SK-N-SH (cell line): ENCODE data around the gene ACKR3. TPM values are rescaled to one million over a fixed set of nuclear protein-coding genes. Genes with fewer than 3 reads are reported as not detected.

ENCODE experiments used
- CTCF ChIA-PET: fragments of 300-600, 350-600 bp; formaldehyde crosslinking; extraction: SDS; loops from one replicate; lab custom pipeline; 2021; lab: Yijun Ruan, JAX
- POLR2A ChIA-PET: fragments of 350-600 bp; sonication (Branson Sonifier 250); formaldehyde crosslinking; extraction: SDS; loops from one replicate; lab custom pipeline; 2020; ENCODE audit warnings: antibody characterized with exemption, inconsistent platforms; lab: Yijun Ruan, JAX
- DNase-seq: peaks from one replicate; pipeline ENCODE4 v3.0.0; 2012
- H2AFZ ChIP-seq: fragments of 200-600 bp; sonication (generic); 2 replicates; pipeline ENCODE4 v1.8.1; 2016; ENCODE audit warnings: antibody characterized with exemption, mild to moderate bottlenecking, low read depth
- H3F3A ChIP-seq: fragments of 200-600 bp; sonication (generic); replicated peaks from 2 replicates; pipeline ENCODE3; 2016; ENCODE audit warnings: antibody characterized with exemption, mild to moderate bottlenecking; ENCODE audit not compliant: insufficient read depth
- H3K27ac ChIP-seq, 2 experiments: fragments of 200-500 bp in 1 of 2; fragments of 200-600 bp in 1 of 2; sonication (Bioruptor generic) in 1 of 2; sonication (generic), shearing (Covaris generic) in 1 of 2; 2 replicates each; pipeline versions ENCODE4 v1.5.1 to v1.6.1; 2014 to 2016; ENCODE audit warnings: low read depth in 2 of 2, inconsistent platforms in 1 of 2, low read length in 1 of 2, mild to moderate bottlenecking in 1 of 2, mixed read lengths in 1 of 2
- H3K27me3 ChIP-seq: fragments of 200-600 bp; sonication (generic), shearing (Covaris generic); 2 replicates; pipeline ENCODE4 v1.6.1; 2016; ENCODE audit warnings: mixed run types; ENCODE audit not compliant: insufficient read depth
- H3K36me3 ChIP-seq, 2 experiments: fragments of 200-500 bp in 1 of 2; fragments of 200-600 bp in 1 of 2; sonication (Bioruptor generic) in 1 of 2; sonication (generic) in 1 of 2; replicated peaks in 1 of 2; 2 replicates each; pipeline versions ENCODE3 to v1.5.1; 2014 to 2016; ENCODE audit warnings: low read length in 1 of 2, mild to moderate bottlenecking in 1 of 2; ENCODE audit not compliant: insufficient read depth in 2 of 2, control insufficient read depth in 1 of 2
- H3K4me1 ChIP-seq, 2 experiments: fragments of 200-500 bp in 1 of 2; fragments of 200-600 bp in 1 of 2; sonication (Bioruptor generic) in 1 of 2; sonication (generic), shearing (Covaris generic) in 1 of 2; 2 replicates each; pipeline versions ENCODE4 v1.5.1 to v1.6.1; 2014 to 2016; ENCODE audit warnings: low read depth in 1 of 2, low read length in 1 of 2, mixed run types in 1 of 2; ENCODE audit not compliant: insufficient read depth in 2 of 2, control insufficient read depth in 1 of 2
- H3K4me2 ChIP-seq: fragments of 200-600 bp; sonication (generic), shearing (Covaris generic); 2 replicates; pipeline ENCODE4 v1.6.1; 2017; ENCODE audit warnings: mixed run types
- H3K4me3 ChIP-seq, 2 experiments: fragments of 200-500 bp in 1 of 2; fragments of 200-600 bp in 1 of 2; sonication (Bioruptor generic) in 1 of 2; sonication (generic), shearing (Covaris generic) in 1 of 2; 2 replicates each; pipeline versions ENCODE4 v1.5.1 to v1.8.1; 2014 to 2016; ENCODE audit warnings: low read depth in 2 of 2, inconsistent platforms in 1 of 2, low read length in 1 of 2, mild to moderate bottlenecking in 1 of 2, mixed read lengths in 1 of 2, moderate library complexity in 1 of 2
- H3K79me2 ChIP-seq: fragments of 200-600 bp; sonication (generic); 2 replicates; pipeline ENCODE4 v1.8.1; 2017; ENCODE audit warnings: mild to moderate bottlenecking; ENCODE audit not compliant: insufficient read depth
- H3K9ac ChIP-seq: fragments of 200-600 bp; sonication (generic); 2 replicates; pipeline ENCODE4 v1.6.1; 2017; ENCODE audit warnings: mixed run types
- H3K9me2 ChIP-seq: fragments of 200-600 bp; sonication (generic); 2 replicates; pipeline ENCODE4 v1.6.1; 2017; ENCODE audit warnings: mixed run types
- H3K9me3 ChIP-seq: fragments of 200-600 bp; sonication (generic); 2 replicates; pipeline ENCODE4 v1.6.1; 2017; ENCODE audit warnings: mixed run types, mild to moderate bottlenecking, moderate library complexity
- H4K20me1 ChIP-seq: fragments of 200-600 bp; sonication (generic); 2 replicates; pipeline ENCODE4 v1.6.1; 2017; ENCODE audit warnings: mild to moderate bottlenecking, mixed run types; ENCODE audit not compliant: insufficient read depth
- ELF1 ChIP-seq: IDR thresholded peaks from 2 replicates; pipeline ENCODE4 v1.4.0; 2012
- EP300 ChIP-seq, 2 experiments: IDR thresholded peaks; 2 replicates each; pipeline versions ENCODE4 v1.4.0 to v1.6.1; 2012; ENCODE audit warnings: borderline replicate concordance in 1 of 2, low read depth in 1 of 2, low read length in 1 of 2
- EZH2phosphoT487 ChIP-seq: fragments of 200-600 bp; sonication (generic); IDR thresholded peaks from 2 replicates; pipeline ENCODE4 v1.6.1; 2017; ENCODE audit warnings: low read depth, mixed run types, mild to moderate bottlenecking, antibody characterized with exemption, moderate library complexity, borderline replicate concordance
- FOXJ3 ChIP-seq: sonication (generic); formaldehyde crosslinking; IDR thresholded peaks from 2 replicates; pipeline ENCODE4 v1.5.1; 2020; ENCODE audit warnings: mild to moderate bottlenecking, missing genetic modification reagents
- MXI1 ChIP-seq: IDR thresholded peaks from 2 replicates; pipeline ENCODE4 v1.6.1; 2012; ENCODE audit warnings: mild to moderate bottlenecking, low read depth, low read length, improper control_type of control experiment
- NFIC ChIP-seq: IDR thresholded peaks from 2 replicates; pipeline ENCODE4 v1.4.0; 2012; ENCODE audit warnings: borderline replicate concordance
- NRF1 ChIP-seq: IDR thresholded peaks from 2 replicates; pipeline ENCODE4 v1.6.1; 2012; ENCODE audit warnings: low read depth, mild to moderate bottlenecking, low read length
- RAD21 ChIP-seq: IDR thresholded peaks from 2 replicates; pipeline ENCODE4 v1.6.1; 2012; ENCODE audit warnings: mild to moderate bottlenecking, low read length
- RCOR1 ChIP-seq: fragments of 150-350 bp; IDR thresholded peaks from 2 replicates; pipeline ENCODE4 v1.6.1; 2017; ENCODE audit warnings: antibody characterized with exemption, low read length
- RXRA ChIP-seq: IDR thresholded peaks from 2 replicates; pipeline ENCODE4 v1.4.0; 2012; ENCODE audit warnings: low read depth, mild to moderate bottlenecking, borderline replicate concordance
- TEAD4 ChIP-seq: IDR thresholded peaks from 2 replicates; pipeline ENCODE4 v1.4.0; 2012; ENCODE audit warnings: mild to moderate bottlenecking, borderline replicate concordance; ENCODE audit not compliant: insufficient read depth
- WGBS: methylation state at CpG from one replicate; pipeline ENCODE4 v1.1.6; 2017; ENCODE audit warnings: low lambda C conversion rate; 5-methylcytosine and 5-hydroxymethylcytosine counted together
- polyA plus RNA-seq, 3 experiments: library from polyadenylated mRNA; depleted of rRNA; stranded (reverse); fragments of >200 nt; gene quantifications; 2 replicates each; pipeline ENCODE4 v1.2.3, GENCODE V29; 2012
- TF ChIP-seq, protein P1 (sequence below): IDR thresholded peaks from 2 replicates; pipeline ENCODE4 v1.6.1; 2012; ENCODE audit warnings: mild to moderate bottlenecking, low read depth, low read length, moderate library complexity
- TF ChIP-seq, protein P2 (sequence below): IDR thresholded peaks from 2 replicates; pipeline ENCODE4 v1.4.0; 2012; ENCODE audit warnings: low read depth
- TF ChIP-seq, protein P3 (sequence below): IDR thresholded peaks from 2 replicates; pipeline ENCODE4 v1.4.0; 2012; ENCODE audit warnings: low read depth, borderline replicate concordance
- TF ChIP-seq, protein P4 (sequence below): IDR thresholded peaks from 2 replicates; pipeline ENCODE4 v1.4.0; 2012; ENCODE audit warnings: low read depth, borderline replicate concordance
- TF ChIP-seq, protein P5 (sequence below): fragments of 150-350 bp; IDR thresholded peaks from 2 replicates; pipeline ENCODE4 v1.6.1; 2016; ENCODE audit warnings: mild to moderate bottlenecking, low read depth, low read length

Gene ACKR3
- polyA plus RNA-seq, 1 of the 3 experiments (the other 2 are of a cell fraction): not detected

DNA sequence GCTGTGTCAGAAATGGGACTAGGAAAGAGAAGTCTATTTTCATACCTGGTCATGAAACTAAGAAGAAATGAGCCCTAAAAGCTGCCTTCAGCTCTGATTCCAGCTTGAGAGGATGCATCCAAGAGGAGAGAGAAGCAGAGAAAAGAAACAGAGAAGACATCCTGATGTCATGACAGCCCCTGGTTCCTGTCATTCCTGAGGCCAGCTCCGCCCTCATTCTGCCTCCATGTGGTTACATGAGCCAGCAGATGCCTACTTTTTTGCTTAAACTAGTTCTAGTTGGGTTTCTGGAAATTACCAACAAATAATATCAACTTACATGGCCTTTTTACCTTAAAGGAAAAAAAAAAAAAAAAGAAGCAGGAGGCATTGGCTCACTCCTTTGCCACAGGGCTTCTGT is 14.1 kb upstream of the ACKR3 start:
- Histone ChIP-seq H3F3A (no peaks in the 10 kb centered on the region), H3K9me2 (no peaks in the 10 kb centered on the region), H3K27ac (no peak overlapping the region), H3K79me2 (no peaks in the 10 kb centered on the region), H3K4me2 (no peak overlapping the region), H3K9me3 (no peaks in the 10 kb centered on the region), H4K20me1 (no peaks in the 10 kb centered on the region), H3K36me3 (no peaks in the 10 kb centered on the region), H2AFZ (no peak overlapping the region), H3K4me3 (no peak overlapping the region), H3K4me1 (no peaks in the 10 kb centered on the region)
- WGBS: 0% methylated on average over 1 of the region's 1 CpG
- POLR2A ChIA-PET: interaction anchor here (0.7 kb wide), 1 partner anchor 168 kb away, joined by 3 read pairs; no protein-coding TSS in a partner anchor
- CTCF ChIA-PET: interaction anchor here (1.4 kb wide), 1 partner anchor 10 kb away, joined by 4 read pairs; no protein-coding TSS in a partner anchor
- DNase-seq: no peak
- no peak for TF ChIP-seq RAD21
- TF ChIP-seq, protein P1, sequence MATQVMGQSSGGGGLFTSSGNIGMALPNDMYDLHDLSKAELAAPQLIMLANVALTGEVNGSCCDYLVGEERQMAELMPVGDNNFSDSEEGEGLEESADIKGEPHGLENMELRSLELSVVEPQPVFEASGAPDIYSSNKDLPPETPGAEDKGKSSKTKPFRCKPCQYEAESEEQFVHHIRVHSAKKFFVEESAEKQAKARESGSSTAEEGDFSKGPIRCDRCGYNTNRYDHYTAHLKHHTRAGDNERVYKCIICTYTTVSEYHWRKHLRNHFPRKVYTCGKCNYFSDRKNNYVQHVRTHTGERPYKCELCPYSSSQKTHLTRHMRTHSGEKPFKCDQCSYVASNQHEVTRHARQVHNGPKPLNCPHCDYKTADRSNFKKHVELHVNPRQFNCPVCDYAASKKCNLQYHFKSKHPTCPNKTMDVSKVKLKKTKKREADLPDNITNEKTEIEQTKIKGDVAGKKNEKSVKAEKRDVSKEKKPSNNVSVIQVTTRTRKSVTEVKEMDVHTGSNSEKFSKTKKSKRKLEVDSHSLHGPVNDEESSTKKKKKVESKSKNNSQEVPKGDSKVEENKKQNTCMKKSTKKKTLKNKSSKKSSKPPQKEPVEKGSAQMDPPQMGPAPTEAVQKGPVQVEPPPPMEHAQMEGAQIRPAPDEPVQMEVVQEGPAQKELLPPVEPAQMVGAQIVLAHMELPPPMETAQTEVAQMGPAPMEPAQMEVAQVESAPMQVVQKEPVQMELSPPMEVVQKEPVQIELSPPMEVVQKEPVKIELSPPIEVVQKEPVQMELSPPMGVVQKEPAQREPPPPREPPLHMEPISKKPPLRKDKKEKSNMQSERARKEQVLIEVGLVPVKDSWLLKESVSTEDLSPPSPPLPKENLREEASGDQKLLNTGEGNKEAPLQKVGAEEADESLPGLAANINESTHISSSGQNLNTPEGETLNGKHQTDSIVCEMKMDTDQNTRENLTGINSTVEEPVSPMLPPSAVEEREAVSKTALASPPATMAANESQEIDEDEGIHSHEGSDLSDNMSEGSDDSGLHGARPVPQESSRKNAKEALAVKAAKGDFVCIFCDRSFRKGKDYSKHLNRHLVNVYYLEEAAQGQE: no peak
- TF ChIP-seq EZH2phosphoT487: no peak
- TF ChIP-seq, protein P2, sequence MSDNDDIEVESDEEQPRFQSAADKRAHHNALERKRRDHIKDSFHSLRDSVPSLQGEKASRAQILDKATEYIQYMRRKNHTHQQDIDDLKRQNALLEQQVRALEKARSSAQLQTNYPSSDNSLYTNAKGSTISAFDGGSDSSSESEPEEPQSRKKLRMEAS: no peak
- TF ChIP-seq TEAD4: no peak
- TF ChIP-seq ELF1: no peak
- TF ChIP-seq FOXJ3: no peak
- TF ChIP-seq, protein P3, sequence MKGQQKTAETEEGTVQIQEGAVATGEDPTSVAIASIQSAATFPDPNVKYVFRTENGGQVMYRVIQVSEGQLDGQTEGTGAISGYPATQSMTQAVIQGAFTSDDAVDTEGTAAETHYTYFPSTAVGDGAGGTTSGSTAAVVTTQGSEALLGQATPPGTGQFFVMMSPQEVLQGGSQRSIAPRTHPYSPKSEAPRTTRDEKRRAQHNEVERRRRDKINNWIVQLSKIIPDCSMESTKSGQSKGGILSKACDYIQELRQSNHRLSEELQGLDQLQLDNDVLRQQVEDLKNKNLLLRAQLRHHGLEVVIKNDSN: no peak
- TF ChIP-seq, protein P4, sequence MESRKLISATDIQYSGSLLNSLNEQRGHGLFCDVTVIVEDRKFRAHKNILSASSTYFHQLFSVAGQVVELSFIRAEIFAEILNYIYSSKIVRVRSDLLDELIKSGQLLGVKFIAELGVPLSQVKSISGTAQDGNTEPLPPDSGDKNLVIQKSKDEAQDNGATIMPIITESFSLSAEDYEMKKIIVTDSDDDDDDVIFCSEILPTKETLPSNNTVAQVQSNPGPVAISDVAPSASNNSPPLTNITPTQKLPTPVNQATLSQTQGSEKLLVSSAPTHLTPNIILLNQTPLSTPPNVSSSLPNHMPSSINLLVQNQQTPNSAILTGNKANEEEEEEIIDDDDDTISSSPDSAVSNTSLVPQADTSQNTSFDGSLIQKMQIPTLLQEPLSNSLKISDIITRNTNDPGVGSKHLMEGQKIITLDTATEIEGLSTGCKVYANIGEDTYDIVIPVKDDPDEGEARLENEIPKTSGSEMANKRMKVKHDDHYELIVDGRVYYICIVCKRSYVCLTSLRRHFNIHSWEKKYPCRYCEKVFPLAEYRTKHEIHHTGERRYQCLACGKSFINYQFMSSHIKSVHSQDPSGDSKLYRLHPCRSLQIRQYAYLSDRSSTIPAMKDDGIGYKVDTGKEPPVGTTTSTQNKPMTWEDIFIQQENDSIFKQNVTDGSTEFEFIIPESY: no peak
- no peak for TF ChIP-seq NFIC
- TF ChIP-seq MXI1: no peak
- TF ChIP-seq NRF1: no peak
- no peak for TF ChIP-seq RXRA
- no peak for TF ChIP-seq RCOR1
- no peak for TF ChIP-seq EP300 (IDR thresholded peaks at IDR 0.05; ENCODE audit: borderline replicate concordance in 1 of 2, low read depth in 1 of 2, low read length in 1 of 2)
- TF ChIP-seq, protein P5, sequence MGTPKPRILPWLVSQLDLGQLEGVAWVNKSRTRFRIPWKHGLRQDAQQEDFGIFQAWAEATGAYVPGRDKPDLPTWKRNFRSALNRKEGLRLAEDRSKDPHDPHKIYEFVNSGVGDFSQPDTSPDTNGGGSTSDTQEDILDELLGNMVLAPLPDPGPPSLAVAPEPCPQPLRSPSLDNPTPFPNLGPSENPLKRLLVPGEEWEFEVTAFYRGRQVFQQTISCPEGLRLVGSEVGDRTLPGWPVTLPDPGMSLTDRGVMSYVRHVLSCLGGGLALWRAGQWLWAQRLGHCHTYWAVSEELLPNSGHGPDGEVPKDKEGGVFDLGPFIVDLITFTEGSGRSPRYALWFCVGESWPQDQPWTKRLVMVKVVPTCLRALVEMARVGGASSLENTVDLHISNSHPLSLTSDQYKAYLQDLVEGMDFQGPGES: no peak
- TF ChIP-seq, all 33 proteins: peak for 0
- H3K9ac ChIP-seq: no peak overlapping the region
- H3K27me3 ChIP-seq: no peaks in the 10 kb centered on the region; the same call in 1 of the 2 replicates
